Measurements from ENCODE around the gene LRP3.

LRP3 gene

GRCh38 chr19:33192010-33192409, 2.1 kb upstream of the LRP3 start:
- H3K4me1 ChIP-seq (ENCODE audit: insufficient read depth, insufficient read length): no peaks in the 10 kb centered on the region
- DNase-seq (ENCODE audit: low read depth, low spot score): no peak
- TF ChIP-seq YY1 (IDR thresholded peaks at IDR 0.05; ENCODE audit: insufficient read depth, insufficient read length): no peak
- no peak for TF ChIP-seq ZNF274 (IDR thresholded peaks at IDR 0.05; ENCODE audit: low read depth, low read length)
- TF ChIP-seq SUZ12 (IDR thresholded peaks at IDR 0.05; ENCODE audit: extremely low read depth, insufficient read depth, insufficient read length): no peak
- H3K9ac ChIP-seq (ENCODE audit: insufficient read length, low read depth): no peak overlapping the region
- no peaks in the 10 kb centered on the region for H3K9me3 ChIP-seq (ENCODE audit: insufficient read depth, low read length)
- H3K36me3 ChIP-seq (ENCODE audit: insufficient read depth, insufficient read length, low read length): peaks cover 7% of the 10 kb centered on the region
- H3K4me3 ChIP-seq (ENCODE audit: insufficient read length, low read depth): no peak overlapping the region
- H3K27me3 ChIP-seq (ENCODE audit: insufficient read depth, insufficient read length): peaks cover 23% of the 10 kb centered on the region

DNA sequence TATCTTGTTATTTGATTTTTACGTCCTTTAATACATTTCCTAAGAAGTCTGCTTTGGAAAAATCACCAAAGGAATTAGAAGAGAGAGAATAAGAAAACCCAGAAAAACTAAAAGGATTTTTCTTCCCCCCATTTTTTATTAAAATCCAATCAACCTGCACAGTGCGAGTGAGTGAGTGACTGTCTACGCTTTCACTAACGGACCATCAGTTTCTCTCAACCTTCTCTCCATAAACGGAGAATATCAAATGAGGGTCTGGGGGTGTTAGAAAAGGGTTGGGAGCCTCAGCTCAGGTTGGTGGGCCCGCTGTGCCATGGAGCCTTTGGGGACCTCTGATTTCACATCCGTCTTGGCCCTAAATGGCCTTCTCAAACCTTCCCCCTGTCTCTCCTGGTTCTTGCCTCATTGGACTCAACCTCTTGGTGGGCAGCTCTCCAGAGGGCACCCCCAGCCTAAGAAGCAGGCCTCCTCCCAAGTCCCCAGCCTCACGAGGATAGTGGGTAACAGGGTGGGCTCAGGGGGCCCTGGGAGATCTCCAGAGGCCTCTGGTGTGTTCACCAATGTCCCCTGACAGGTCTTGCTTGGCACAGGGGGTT, 763 bp upstream of the LRP3 start:
- TF ChIP-seq YY1 (IDR thresholded peaks at IDR 0.05; ENCODE audit: insufficient read depth, insufficient read length): no peak
- TF ChIP-seq SUZ12 (IDR thresholded peaks at IDR 0.05; ENCODE audit: extremely low read depth, insufficient read depth, insufficient read length): no peak
- TF ChIP-seq ZNF274 (IDR thresholded peaks at IDR 0.05; ENCODE audit: low read depth, low read length): no peak
- H3K9me3 ChIP-seq (ENCODE audit: insufficient read depth, low read length): no peaks in the 10 kb centered on the region
- H3K4me1 ChIP-seq (ENCODE audit: insufficient read depth, insufficient read length): no peaks in the 10 kb centered on the region
- H3K9ac ChIP-seq (ENCODE audit: insufficient read length, low read depth): peak overlapping the region; percentile 42
- DNase-seq (ENCODE audit: low read depth, low spot score): no peak
- H3K36me3 ChIP-seq (ENCODE audit: insufficient read depth, insufficient read length, low read length): peaks cover 20% of the 10 kb centered on the region
- H3K4me3 ChIP-seq (ENCODE audit: insufficient read length, low read depth): peak overlapping the region; percentile 21
- H3K27me3 ChIP-seq (ENCODE audit: insufficient read depth, insufficient read length): peaks cover 23% of the 10 kb centered on the region

DNA sequence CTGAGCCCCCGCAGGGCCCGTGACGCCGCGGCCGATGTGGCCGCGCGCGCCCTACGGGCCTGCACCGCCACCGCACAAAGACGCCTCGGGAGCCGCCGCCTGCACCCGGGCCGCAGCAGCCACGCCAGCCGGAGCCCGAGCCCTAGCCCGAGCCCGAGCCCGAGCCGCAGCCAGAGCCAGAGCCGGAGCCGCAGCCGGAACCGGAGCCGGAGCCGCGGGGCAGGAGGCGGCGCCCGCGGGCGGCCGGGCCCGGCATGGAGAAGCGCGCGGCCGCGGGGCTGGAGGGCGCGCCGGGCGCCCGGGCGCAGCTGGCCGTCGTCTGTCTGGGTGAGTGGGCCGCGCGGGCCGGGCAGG, 379 bp downstream of the LRP3 start:
- Histone ChIP-seq H3K4me1 (ENCODE audit: insufficient read depth, insufficient read length) (no peaks in the 10 kb centered on the region), H3K27me3 (ENCODE audit: insufficient read depth, insufficient read length) (peaks cover 23% of the 10 kb centered on the region), H3K4me3 (ENCODE audit: insufficient read length, low read depth) (peak overlapping the region; percentile 50), H3K36me3 (ENCODE audit: insufficient read depth, insufficient read length, low read length) (peaks cover 25% of the 10 kb centered on the region), H3K9me3 (ENCODE audit: insufficient read depth, low read length) (no peaks in the 10 kb centered on the region), H3K9ac (ENCODE audit: insufficient read length, low read depth) (peak overlapping the region; percentile 61)
- TF ChIP-seq YY1 (IDR thresholded peaks at IDR 0.05; ENCODE audit: insufficient read depth, insufficient read length) (no peak), SUZ12 (IDR thresholded peaks at IDR 0.05; ENCODE audit: extremely low read depth, insufficient read depth, insufficient read length) (no peak), ZNF274 (IDR thresholded peaks at IDR 0.05; ENCODE audit: low read depth, low read length) (no peak)
- no peak for DNase-seq (ENCODE audit: low read depth, low spot score)

DNA sequence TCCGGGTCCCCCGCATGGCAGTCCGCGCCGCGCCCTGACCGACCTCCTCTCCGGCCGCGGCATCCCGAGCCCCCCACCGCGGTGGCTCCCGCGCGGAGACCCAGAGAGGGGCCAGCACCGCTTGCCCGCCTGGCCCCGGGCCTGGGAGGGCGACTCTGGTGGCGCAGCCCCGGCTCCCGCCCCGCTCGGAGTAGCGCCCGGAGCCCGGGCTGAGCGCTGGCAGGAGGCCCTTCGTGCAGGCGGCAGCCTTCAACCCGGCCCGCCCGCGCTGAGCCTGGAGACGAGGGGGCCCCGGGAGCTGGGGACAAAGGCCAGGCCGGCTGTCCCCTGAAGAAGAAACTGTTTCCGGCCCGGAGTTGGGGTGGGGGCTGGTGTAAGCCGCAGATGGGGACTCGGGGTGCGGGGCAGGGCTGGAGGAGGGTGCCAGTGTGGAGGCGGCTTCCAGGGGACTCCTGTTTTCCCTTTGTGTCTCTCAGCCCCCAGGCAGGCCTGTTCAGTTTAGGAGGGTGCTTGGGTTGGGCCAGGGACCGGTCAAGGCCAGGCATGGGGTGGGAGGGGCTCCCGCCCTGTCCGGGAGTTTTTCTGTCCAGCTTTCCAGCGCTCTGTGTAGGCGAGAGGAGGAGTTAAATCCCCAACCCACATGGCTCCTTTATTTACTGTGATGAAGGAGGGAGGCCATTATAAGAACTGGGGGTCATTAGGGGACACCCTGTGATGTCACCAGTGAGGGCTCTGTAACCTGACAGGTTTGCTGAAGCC, 935 bp downstream of the LRP3 start:
- no peak for TF ChIP-seq YY1 (IDR thresholded peaks at IDR 0.05; ENCODE audit: insufficient read depth, insufficient read length)
- Histone ChIP-seq H3K9ac (ENCODE audit: insufficient read length, low read depth) (peak overlapping the region; percentile 61), H3K9me3 (ENCODE audit: insufficient read depth, low read length) (no peaks in the 10 kb centered on the region), H3K36me3 (ENCODE audit: insufficient read depth, insufficient read length, low read length) (peaks cover 25% of the 10 kb centered on the region), H3K27me3 (ENCODE audit: insufficient read depth, insufficient read length) (peaks cover 23% of the 10 kb centered on the region), H3K4me1 (ENCODE audit: insufficient read depth, insufficient read length) (no peaks in the 10 kb centered on the region), H3K4me3 (ENCODE audit: insufficient read length, low read depth) (peak overlapping the region; percentile 50)
- DNase-seq (ENCODE audit: low read depth, low spot score): no peak

DNA sequence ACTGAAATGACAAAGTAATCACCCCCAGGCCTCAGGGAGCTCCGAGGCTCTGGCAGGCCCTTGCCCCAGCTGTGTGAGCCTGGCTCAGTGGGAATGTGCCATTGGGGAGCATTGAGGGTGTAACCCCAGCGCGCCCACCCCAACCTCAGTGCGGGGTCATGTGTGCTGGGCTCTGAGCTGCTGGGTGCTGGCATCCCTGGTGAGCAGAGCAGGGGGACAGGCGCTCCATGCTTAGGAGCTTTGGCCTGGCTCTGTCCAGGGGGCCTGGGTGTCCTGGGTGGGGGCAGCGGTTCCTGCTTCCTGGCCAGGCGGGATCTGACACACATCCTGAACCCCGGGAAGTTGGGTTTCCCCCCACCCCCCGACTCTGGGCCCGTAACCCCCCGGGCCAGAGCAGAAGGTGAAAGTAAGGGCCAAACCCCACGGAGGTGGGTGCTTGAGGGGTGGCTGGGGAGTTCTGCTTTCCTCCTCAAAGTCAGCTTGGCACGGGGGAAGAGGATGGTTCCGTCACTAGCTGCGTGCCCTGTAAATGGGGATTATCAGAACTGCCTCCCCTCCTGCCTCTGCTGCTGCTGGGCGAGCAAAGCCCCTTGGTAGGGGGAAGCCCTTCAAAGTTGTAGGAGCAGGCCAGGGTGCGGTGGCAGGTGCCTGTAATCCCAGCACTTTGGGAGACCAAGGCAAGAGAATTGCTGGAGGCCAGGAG, 1.7 kb downstream of the LRP3 start:
- no peak for TF ChIP-seq YY1 (IDR thresholded peaks at IDR 0.05; ENCODE audit: insufficient read depth, insufficient read length)
- TF ChIP-seq ZNF274 (IDR thresholded peaks at IDR 0.05; ENCODE audit: low read depth, low read length): no peak
- TF ChIP-seq SUZ12 (IDR thresholded peaks at IDR 0.05; ENCODE audit: extremely low read depth, insufficient read depth, insufficient read length): no peak
- no peak for DNase-seq (ENCODE audit: low read depth, low spot score)
- H3K9ac ChIP-seq (ENCODE audit: insufficient read length, low read depth): peak overlapping the region; percentile 61
- H3K36me3 ChIP-seq (ENCODE audit: insufficient read depth, insufficient read length, low read length): peaks cover 25% of the 10 kb centered on the region
- H3K4me1 ChIP-seq (ENCODE audit: insufficient read depth, insufficient read length): no peaks in the 10 kb centered on the region
- H3K9me3 ChIP-seq (ENCODE audit: insufficient read depth, low read length): no peaks in the 10 kb centered on the region
- peak overlapping the region; percentile 50 for H3K4me3 ChIP-seq (ENCODE audit: insufficient read length, low read depth)
- H3K27me3 ChIP-seq (ENCODE audit: insufficient read depth, insufficient read length): peaks cover 23% of the 10 kb centered on the region

GRCh38 chr19:33196446-33197193, 2.5 kb downstream of the LRP3 start:
- peaks cover 25% of the 10 kb centered on the region for H3K36me3 ChIP-seq (ENCODE audit: insufficient read depth, insufficient read length, low read length)
- H3K27me3 ChIP-seq (ENCODE audit: insufficient read depth, insufficient read length): peaks cover 23% of the 10 kb centered on the region
- H3K4me1 ChIP-seq (ENCODE audit: insufficient read depth, insufficient read length): no peaks in the 10 kb centered on the region
- no peak for DNase-seq (ENCODE audit: low read depth, low spot score)
- H3K9ac ChIP-seq (ENCODE audit: insufficient read length, low read depth): no peak overlapping the region
- no peak overlapping the region for H3K4me3 ChIP-seq (ENCODE audit: insufficient read length, low read depth)
- H3K9me3 ChIP-seq (ENCODE audit: insufficient read depth, low read length): no peaks in the 10 kb centered on the region
- no peak for TF ChIP-seq ZNF274 (IDR thresholded peaks at IDR 0.05; ENCODE audit: low read depth, low read length)

DNA sequence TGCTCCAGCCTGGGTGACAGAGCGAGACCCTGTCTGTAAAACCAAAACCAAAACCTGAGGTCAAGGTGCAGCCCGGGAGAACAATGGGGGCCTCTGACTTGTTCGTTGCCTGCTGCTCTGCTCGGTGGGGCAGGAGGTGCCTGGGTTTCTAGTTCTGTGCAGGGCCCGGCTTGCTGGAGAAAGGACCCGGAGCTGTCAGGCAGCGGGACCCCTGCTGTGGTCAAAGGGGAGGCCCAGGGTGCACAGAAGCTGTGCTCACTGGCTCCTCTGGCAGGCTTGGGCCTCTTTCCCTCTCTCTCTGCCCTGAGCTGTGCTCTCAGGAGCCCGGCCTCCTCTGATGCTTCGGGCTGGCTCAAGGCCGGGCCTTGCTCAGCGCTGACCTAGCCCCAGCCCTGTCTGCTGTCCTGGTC, 3.5 kb downstream of the LRP3 start:
- no peak for TF ChIP-seq ZNF274 (IDR thresholded peaks at IDR 0.05; ENCODE audit: low read depth, low read length)
- TF ChIP-seq SUZ12 (IDR thresholded peaks at IDR 0.05; ENCODE audit: extremely low read depth, insufficient read depth, insufficient read length): no peak
- no peak for TF ChIP-seq YY1 (IDR thresholded peaks at IDR 0.05; ENCODE audit: insufficient read depth, insufficient read length)
- H3K4me1 ChIP-seq (ENCODE audit: insufficient read depth, insufficient read length): no peaks in the 10 kb centered on the region
- H3K9ac ChIP-seq (ENCODE audit: insufficient read length, low read depth): no peak overlapping the region
- H3K9me3 ChIP-seq (ENCODE audit: insufficient read depth, low read length): no peaks in the 10 kb centered on the region
- peaks cover 18% of the 10 kb centered on the region for H3K27me3 ChIP-seq (ENCODE audit: insufficient read depth, insufficient read length)
- H3K36me3 ChIP-seq (ENCODE audit: insufficient read depth, insufficient read length, low read length): peaks cover 27% of the 10 kb centered on the region
- no peak overlapping the region for H3K4me3 ChIP-seq (ENCODE audit: insufficient read length, low read depth)
- no peak for DNase-seq (ENCODE audit: low read depth, low spot score)
